Prostate gland (tissue), 2 donors: ENCODE data around the gene LYRM2.

ENCODE experiments used
- POLR2A ChIP-seq: fragments of 450-650 bp; IDR thresholded peaks from one replicate; pipeline ENCODE4 v1.6.1; 2016; ENCODE audit warnings: antibody characterized with exemption, mild to moderate bottlenecking
- POLR2AphosphoS5 ChIP-seq: sonication (generic); formaldehyde crosslinking; IDR thresholded peaks from one replicate; pipeline ENCODE4 v1.6.1; 2017; ENCODE audit warnings: antibody characterized with exemption
- TF ChIP-seq, protein P1 (sequence below), 4 experiments: fragments of 200-600 bp in 2 of 4; fragments of 450-650 bp in 2 of 4; sonication (generic) in 2 of 4; IDR thresholded peaks; 1 replicate in 3 of 4; 2 replicates in 1 of 4; pipeline ENCODE4 v1.5.1; 2016 to 2019; ENCODE audit warnings: antibody characterized with exemption in 4 of 4, mild to moderate bottlenecking in 2 of 4, moderate library complexity in 2 of 4

GRCh38 chr6:89602166-89602565, 36.4 kb downstream of the LYRM2 start:
- TF ChIP-seq POLR2A (no peak), POLR2AphosphoS5 (no peak)
- TF ChIP-seq, protein P1, sequence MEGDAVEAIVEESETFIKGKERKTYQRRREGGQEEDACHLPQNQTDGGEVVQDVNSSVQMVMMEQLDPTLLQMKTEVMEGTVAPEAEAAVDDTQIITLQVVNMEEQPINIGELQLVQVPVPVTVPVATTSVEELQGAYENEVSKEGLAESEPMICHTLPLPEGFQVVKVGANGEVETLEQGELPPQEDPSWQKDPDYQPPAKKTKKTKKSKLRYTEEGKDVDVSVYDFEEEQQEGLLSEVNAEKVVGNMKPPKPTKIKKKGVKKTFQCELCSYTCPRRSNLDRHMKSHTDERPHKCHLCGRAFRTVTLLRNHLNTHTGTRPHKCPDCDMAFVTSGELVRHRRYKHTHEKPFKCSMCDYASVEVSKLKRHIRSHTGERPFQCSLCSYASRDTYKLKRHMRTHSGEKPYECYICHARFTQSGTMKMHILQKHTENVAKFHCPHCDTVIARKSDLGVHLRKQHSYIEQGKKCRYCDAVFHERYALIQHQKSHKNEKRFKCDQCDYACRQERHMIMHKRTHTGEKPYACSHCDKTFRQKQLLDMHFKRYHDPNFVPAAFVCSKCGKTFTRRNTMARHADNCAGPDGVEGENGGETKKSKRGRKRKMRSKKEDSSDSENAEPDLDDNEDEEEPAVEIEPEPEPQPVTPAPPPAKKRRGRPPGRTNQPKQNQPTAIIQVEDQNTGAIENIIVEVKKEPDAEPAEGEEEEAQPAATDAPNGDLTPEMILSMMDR (IDR thresholded peaks at IDR 0.05), result no peak
